Thyroid gland (tissue), 4 donors: ENCODE data around the gene ARL13B.

Experiments
- POLR2A ChIP-seq, 2 donors: fragments of 450-650 bp; IDR thresholded peaks; one replicate each; pipeline ENCODE4 v1.6.1; 2017; ENCODE audit warnings: antibody characterized with exemption in 2 of 2, mild to moderate bottlenecking in 2 of 2, moderate library complexity in 1 of 2
- TF ChIP-seq, protein P1 (sequence below), 6 experiments: fragments of 200-600 bp in 3 of 6; fragments of 450-650 bp in 3 of 6; sonication (generic) in 3 of 6; IDR thresholded peaks; one replicate each; pipeline ENCODE4 v1.5.1; 2016 to 2019; ENCODE audit warnings: antibody characterized with exemption in 6 of 6, mild to moderate bottlenecking in 2 of 6, inconsistent platforms in 1 of 6, moderate library complexity in 1 of 6

DNA sequence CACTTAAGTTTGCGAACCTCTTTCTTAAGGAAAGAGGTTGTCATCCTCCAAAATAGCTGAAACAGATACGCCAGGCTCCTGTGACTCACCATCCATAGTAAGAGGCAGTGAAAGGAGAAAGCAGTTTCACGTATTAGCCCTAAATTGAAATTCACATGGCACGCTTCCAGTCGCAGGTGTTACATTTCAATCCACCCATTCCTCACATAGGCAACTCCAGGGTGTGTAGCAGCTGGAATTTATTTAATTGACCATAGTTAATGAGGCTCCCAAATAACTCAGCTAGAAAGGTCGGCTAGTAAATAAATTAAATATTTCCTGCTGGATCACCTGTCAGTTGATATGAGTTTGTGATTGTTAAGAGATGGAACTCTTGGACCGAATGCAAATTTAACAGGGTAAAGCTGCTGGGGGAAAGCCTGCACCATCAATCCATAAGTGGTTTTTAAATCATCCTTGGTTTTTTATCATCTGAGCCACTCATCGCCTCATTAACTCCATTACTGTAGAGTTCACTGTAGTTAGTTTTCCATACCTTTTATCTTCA, 102.5 kb downstream of the ARL13B start:
- TF ChIP-seq, protein P1, sequence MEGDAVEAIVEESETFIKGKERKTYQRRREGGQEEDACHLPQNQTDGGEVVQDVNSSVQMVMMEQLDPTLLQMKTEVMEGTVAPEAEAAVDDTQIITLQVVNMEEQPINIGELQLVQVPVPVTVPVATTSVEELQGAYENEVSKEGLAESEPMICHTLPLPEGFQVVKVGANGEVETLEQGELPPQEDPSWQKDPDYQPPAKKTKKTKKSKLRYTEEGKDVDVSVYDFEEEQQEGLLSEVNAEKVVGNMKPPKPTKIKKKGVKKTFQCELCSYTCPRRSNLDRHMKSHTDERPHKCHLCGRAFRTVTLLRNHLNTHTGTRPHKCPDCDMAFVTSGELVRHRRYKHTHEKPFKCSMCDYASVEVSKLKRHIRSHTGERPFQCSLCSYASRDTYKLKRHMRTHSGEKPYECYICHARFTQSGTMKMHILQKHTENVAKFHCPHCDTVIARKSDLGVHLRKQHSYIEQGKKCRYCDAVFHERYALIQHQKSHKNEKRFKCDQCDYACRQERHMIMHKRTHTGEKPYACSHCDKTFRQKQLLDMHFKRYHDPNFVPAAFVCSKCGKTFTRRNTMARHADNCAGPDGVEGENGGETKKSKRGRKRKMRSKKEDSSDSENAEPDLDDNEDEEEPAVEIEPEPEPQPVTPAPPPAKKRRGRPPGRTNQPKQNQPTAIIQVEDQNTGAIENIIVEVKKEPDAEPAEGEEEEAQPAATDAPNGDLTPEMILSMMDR (IDR thresholded peaks at IDR 0.05): no peak
- TF ChIP-seq POLR2A (IDR thresholded peaks at IDR 0.05): no peak
